GM18502 (cell line): ENCODE measurements around the gene FANCC.

Experiments used
- ATAC-seq: cut with Tn5 transposase; IDR thresholded peaks from one replicate; pipeline ENCODE4 v1.9.1; 2021; ENCODE audit warnings: mild to moderate bottlenecking; ENCODE audit not compliant: unreplicated experiment, poor library complexity

Gene FANCC

GRCh38 chr9:95058795-95059386 is 258.6 kb downstream of the FANCC start:
- ATAC-seq = no peak

- ATAC-seq = no peak
Observed at GRCh38 chr9:95058121-95058785, 259.3 kb downstream of the FANCC start.

GRCh38 chr9:95057101-95057500 is 260.4 kb downstream of the FANCC start:
- no peak for ATAC-seq

- ATAC-seq = no peak
Observed at GRCh38 chr9:95055851-95056551, 261.5 kb downstream of the FANCC start.

GRCh38 chr9:95055334-95055850 is 262.1 kb downstream of the FANCC start:
- no peak for ATAC-seq

GRCh38 chr9:95053611-95054570 is 263.6 kb downstream of the FANCC start:
- ATAC-seq = no peak

- no peak for ATAC-seq
Observed at GRCh38 chr9:95049761-95050160, 267.7 kb downstream of the FANCC start.
